Spleen (tissue), 11 donors: ENCODE data around the gene NPPA. TPM values are rescaled to one million over a fixed set of nuclear protein-coding genes. Genes with fewer than 3 reads are reported as not detected.
A peak's percentile ranks its signal among the peaks of the same experiment; 100 is the strongest.

ENCODE experiments used
- DNase-seq: peaks from one replicate; pipeline ENCODE4 v3.0.0-alpha.2; 2020
- H3K27ac ChIP-seq, 8 donors: fragments of 200-600 bp; sonication (generic) in 7 of 8; 1 replicate in 4 of 8; 2 replicates in 4 of 8; pipeline versions ENCODE4 v1.5.0 to v1.8.0; 2016 to 2021; ENCODE audit warnings: inconsistent platforms in 4 of 8, mild to moderate bottlenecking in 4 of 8, moderate library complexity in 1 of 8
- H3K27me3 ChIP-seq, 7 donors: fragments of 200-600 bp; sonication (generic) in 6 of 7; replicated peaks in 1 of 7; 1 replicate in 4 of 7; 2 replicates in 3 of 7; pipeline versions ENCODE4 v1.5.0 to v1.8.0; 2016 to 2021; ENCODE audit warnings: inconsistent platforms in 3 of 7, mild to moderate bottlenecking in 1 of 7
- H3K36me3 ChIP-seq, 6 donors: fragments of 200-600 bp; sonication (generic) in 5 of 6; 1 replicate in 4 of 6; 2 replicates in 2 of 6; pipeline versions ENCODE4 v1.5.0 to v1.8.0; 2016 to 2021; ENCODE audit warnings: inconsistent platforms in 2 of 6
- H3K4me1 ChIP-seq, 6 donors: fragments of 200-600 bp; sonication (generic) in 5 of 6; 1 replicate in 3 of 6; 2 replicates in 3 of 6; pipeline versions ENCODE4 v1.5.0 to v1.8.0; 2016 to 2021; ENCODE audit warnings: inconsistent platforms in 3 of 6
- H3K4me3 ChIP-seq, 8 donors: fragments of 200-600 bp; sonication (generic) in 7 of 8; 1 replicate in 4 of 8; 2 replicates in 4 of 8; pipeline versions ENCODE4 v1.5.0 to v1.8.0; 2016 to 2021; ENCODE audit warnings: inconsistent platforms in 4 of 8, mild to moderate bottlenecking in 4 of 8, moderate library complexity in 2 of 8
- H3K9me3 ChIP-seq, 8 donors: fragments of 200-600 bp; sonication (generic) in 7 of 8; 1 replicate in 4 of 8; 2 replicates in 4 of 8; pipeline versions ENCODE4 v1.5.0 to v1.8.0; 2016 to 2021; ENCODE audit warnings: inconsistent platforms in 4 of 8
- POLR2A ChIP-seq, 3 donors: fragments of 450-650 bp; IDR thresholded peaks; one replicate each; pipeline ENCODE4 v1.5.1; 2017; ENCODE audit warnings: antibody characterized with exemption in 3 of 3, mild to moderate bottlenecking in 1 of 3
- POLR2AphosphoS5 ChIP-seq, 3 donors: sonication (generic); formaldehyde crosslinking; IDR thresholded peaks; one replicate each; pipeline ENCODE4 v1.5.1; 2017; ENCODE audit warnings: antibody characterized with exemption in 3 of 3
- WGBS, 5 donors: extraction: QIAGEN DNeasy Blood & Tissue Kit in 3 of 5; methylation state at CpG; one replicate each; pipeline versions ENCODE4 v1.1.5 to v1.1.7; 2013 to 2018; 5-methylcytosine and 5-hydroxymethylcytosine counted together
- intact Hi-C: fragments of 100-400 bp; cut with DNase I; formaldehyde crosslinking; loops from one replicate; pipeline ENCODE4 v1.15.0; 2023; ENCODE audit warnings: low total_unique reads
- polyA plus RNA-seq, 3 donors: library from polyadenylated mRNA; stranded (reverse); fragments of 200-250 nt; gene quantifications; one replicate each; pipeline ENCODE4 v1.2.1, GENCODE V29; 2013
- total RNA-seq, 7 donors: library from RNA; depleted of rRNA in 3 of 7; stranded (reverse); fragments of >200 nt in 3 of 7; fragmentation: NEBNext Ultra II Directional in 4 of 7; extraction: Animal tissue kit (Norgen Biotek cat#: 25700) in 4 of 7; gene quantifications; one replicate each; pipeline versions ENCODE4 v1.1.0 to v1.2.1, GENCODE V29; 2016 to 2021
- TF ChIP-seq, protein P1 (sequence below), 11 experiments: fragments of 200-600 bp in 7 of 11; fragments of 450-650 bp in 4 of 11; sonication (generic) in 4 of 11; IDR thresholded peaks in 8 of 11; conservative IDR thresholded peaks in 3 of 11; 1 replicate in 7 of 11; 2 replicates in 4 of 11; pipeline versions ENCODE4 v1.4.0 to v1.8.0; 2016 to 2021; ENCODE audit warnings: antibody characterized with exemption in 11 of 11, inconsistent platforms in 4 of 11, mild to moderate bottlenecking in 1 of 11
- donor health status: healthy with polysubstance abuse.
- donor health status: DM: no; HTN: no; CAD: no; lungs with moderate emphysema.
- donor health status: DM: no; HTN: no; CAD: no.
- donor health status: Bipolar disorder and iron deficiency.
- donor health status: healthy.
- donor health status: DM: no; HTN: no; CAD: no.
- donor health status: DM: yes; HTN: yes; CAD: no.

Gene NPPA
- total and polyA plus RNA-seq, 10 donors, result 0.22 to 2.9 (median 1.4) TPM; not detected in 6

DNA sequence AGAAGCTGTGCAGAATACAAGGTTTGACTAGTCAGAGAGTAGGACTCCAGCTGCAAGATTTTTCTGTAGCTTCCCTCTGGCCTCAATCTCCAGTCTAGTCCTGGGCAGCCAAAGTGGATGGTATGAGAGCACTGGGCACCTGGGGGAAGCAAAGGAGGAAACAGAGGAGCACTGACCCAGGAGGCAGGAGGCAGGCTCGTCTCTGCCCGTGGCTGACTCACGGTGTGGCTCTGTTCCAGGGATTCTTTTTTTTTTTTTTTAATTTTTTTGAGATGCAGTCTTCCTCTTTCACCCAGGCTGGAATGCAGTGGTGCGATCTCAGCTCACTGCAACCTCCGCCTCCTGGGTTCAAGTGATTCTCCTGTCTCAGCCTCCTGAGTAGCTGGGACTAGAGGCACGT, 15.3 kb upstream of the NPPA start:
- intact Hi-C loops, result no loop called here
- peaks cover 0 to 6% (median 4%) of the 10 kb centered on the region in 6 donors for H3K4me1 ChIP-seq
- TF ChIP-seq POLR2AphosphoS5 (IDR thresholded peaks at IDR 0.05) (no peak), POLR2A (IDR thresholded peaks at IDR 0.05) (no peak)
- TF ChIP-seq, protein P1, sequence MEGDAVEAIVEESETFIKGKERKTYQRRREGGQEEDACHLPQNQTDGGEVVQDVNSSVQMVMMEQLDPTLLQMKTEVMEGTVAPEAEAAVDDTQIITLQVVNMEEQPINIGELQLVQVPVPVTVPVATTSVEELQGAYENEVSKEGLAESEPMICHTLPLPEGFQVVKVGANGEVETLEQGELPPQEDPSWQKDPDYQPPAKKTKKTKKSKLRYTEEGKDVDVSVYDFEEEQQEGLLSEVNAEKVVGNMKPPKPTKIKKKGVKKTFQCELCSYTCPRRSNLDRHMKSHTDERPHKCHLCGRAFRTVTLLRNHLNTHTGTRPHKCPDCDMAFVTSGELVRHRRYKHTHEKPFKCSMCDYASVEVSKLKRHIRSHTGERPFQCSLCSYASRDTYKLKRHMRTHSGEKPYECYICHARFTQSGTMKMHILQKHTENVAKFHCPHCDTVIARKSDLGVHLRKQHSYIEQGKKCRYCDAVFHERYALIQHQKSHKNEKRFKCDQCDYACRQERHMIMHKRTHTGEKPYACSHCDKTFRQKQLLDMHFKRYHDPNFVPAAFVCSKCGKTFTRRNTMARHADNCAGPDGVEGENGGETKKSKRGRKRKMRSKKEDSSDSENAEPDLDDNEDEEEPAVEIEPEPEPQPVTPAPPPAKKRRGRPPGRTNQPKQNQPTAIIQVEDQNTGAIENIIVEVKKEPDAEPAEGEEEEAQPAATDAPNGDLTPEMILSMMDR (IDR thresholded peaks at IDR 0.05 in 8 of 11, conservative IDR thresholded peaks at IDR 0.05 in 3 of 11), result no peak
- no peak overlapping the region for H3K4me3 ChIP-seq
- 35 to 51% (median 39%) methylated on average over 6 of the region's 6 CpGs for WGBS, 5 donors
- peaks cover 0 to 63% (median 26%) of the 10 kb centered on the region in 7 donors for H3K27me3 ChIP-seq
- no peak for DNase-seq
- H3K9me3 ChIP-seq, result no peaks in the 10 kb centered on the region
- H3K36me3 ChIP-seq, result no peaks in the 10 kb centered on the region
- no peak overlapping the region for H3K27ac ChIP-seq

DNA sequence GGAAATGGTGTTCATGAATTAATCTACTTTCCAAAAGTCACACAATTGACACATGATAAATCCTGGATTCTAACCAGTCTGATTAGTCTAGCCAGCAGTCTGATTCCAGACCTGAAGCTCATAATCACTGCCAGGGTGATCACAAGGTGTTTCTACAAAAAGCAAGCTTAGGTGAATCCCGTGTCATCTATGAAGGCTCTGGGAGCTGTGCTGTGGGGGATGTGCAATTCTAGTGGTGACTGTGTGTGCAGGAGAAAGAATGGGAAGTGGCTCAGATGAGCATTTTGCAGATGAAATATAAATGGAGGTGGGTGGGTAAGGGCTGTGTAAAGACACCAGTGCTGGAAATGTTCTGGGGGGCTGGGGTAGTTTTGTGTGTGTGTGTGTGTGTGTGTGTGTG, 13.0 kb upstream of the NPPA start:
- WGBS, 5 donors, result 50 to 79% (median 56%) methylated on average over 1 of the region's 1 CpG
- intact Hi-C loops, result no loop called here
- Histone ChIP-seq H3K4me1 (peaks cover 0 to 6% (median 4%) of the 10 kb centered on the region in 6 donors), H3K36me3 (no peaks in the 10 kb centered on the region), H3K27me3 (peaks cover 0 to 85% (median 40%) of the 10 kb centered on the region in 7 donors), H3K27ac (no peak overlapping the region), H3K4me3 (no peak overlapping the region), H3K9me3 (no peaks in the 10 kb centered on the region)
- TF ChIP-seq, protein P1 (IDR thresholded peaks at IDR 0.05 in 8 of 11, conservative IDR thresholded peaks at IDR 0.05 in 3 of 11), result no peak
- DNase-seq, result no peak

DNA sequence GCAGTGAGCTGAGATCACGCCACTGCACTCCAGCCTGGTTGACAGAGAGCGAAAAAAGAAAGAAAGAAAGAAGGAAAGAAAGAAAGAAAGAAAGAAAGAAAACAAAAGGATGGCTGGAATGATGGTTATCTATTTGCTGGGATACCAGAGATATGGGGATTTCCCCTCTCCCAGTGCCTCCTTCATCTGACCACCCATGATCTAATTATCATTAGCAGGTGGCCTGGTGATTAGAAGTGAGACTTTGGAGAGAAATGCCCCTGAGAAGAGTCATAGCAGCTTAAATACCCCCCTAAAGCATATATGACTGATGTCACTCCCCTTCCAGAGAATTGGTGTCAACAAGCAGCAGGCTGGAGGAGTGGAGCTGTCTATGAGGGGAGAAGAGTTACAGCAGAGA, 12.5 kb upstream of the NPPA start:
- no peaks in the 10 kb centered on the region for H3K9me3 ChIP-seq
- peaks cover 0 to 6% (median 4%) of the 10 kb centered on the region in 6 donors for H3K4me1 ChIP-seq
- DNase-seq, result no peak
- no peak overlapping the region for H3K27ac ChIP-seq
- H3K36me3 ChIP-seq, result no peaks in the 10 kb centered on the region
- TF ChIP-seq, protein P1 (IDR thresholded peaks at IDR 0.05 in 8 of 11, conservative IDR thresholded peaks at IDR 0.05 in 3 of 11), result no peak
- TF ChIP-seq POLR2A (IDR thresholded peaks at IDR 0.05) (no peak), POLR2AphosphoS5 (IDR thresholded peaks at IDR 0.05) (no peak)
- no peak overlapping the region for H3K4me3 ChIP-seq
- intact Hi-C loops, result no loop called here
- H3K27me3 ChIP-seq, result peaks cover 0 to 82% (median 40%) of the 10 kb centered on the region in 7 donors
- 52 to 83% (median 72%) methylated on average over 1 to 2 of the region's 2 CpGs for WGBS, 5 donors

DNA sequence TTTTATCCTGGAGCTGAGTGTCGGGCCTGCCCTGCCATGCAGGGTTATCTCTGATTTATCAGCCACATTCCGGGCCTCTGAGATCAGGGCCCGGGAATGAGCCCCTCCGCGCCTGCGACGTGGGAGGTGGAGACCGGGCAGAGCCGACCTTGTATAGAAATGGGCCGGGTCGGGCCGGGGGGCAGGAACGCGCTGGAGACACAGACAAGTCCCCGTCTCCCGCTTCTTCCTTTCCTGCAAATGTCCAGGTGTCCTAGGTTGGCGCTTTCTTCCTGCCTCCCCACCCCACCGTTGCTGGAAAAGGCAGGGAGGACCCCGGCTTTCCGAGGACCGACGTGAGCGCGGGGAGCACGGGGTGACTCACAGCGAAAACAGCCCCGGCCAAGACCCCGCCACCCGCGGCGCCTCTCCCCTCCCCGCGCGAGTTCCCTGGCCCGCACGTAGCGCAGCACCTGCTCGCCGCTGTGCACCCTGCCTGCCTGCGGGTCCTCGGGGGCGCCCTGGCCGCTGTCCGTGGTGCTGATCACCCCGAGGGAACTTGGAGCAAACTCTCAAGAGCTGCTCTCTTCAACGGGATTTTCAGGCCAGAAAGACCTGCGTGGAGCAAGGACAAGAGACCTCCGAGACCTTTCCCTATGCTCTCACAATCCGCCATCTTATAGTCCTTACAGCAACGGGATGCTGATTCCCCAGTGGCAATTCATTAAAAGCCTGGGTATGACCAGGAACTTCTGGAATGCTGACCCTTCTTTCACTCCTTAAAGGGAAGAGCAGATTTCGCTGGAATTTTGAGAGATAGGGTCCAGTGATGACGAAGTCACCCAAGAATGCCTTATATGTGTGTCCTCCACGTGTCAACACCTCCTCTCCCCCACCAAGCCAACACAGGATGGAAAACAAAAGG, 11.6 kb upstream of the NPPA start:
- TF ChIP-seq POLR2AphosphoS5 (IDR thresholded peaks at IDR 0.05), result peak in 1 of 3 donors; percentile 59
- TF ChIP-seq, protein P1 (IDR thresholded peaks at IDR 0.05 in 8 of 11, conservative IDR thresholded peaks at IDR 0.05 in 3 of 11), result peak in 3 of 11 experiments; percentile 10 to 51 (median 21)
- no peak for TF ChIP-seq POLR2A (IDR thresholded peaks at IDR 0.05)
- H3K27ac ChIP-seq, result no peak overlapping the region
- DNase-seq, result peak; percentile 85
- no peak overlapping the region for H3K4me3 ChIP-seq
- peaks cover 0 to 6% (median 4%) of the 10 kb centered on the region in 6 donors for H3K4me1 ChIP-seq
- intact Hi-C loops, result no loop called here
- peaks cover 0 to 90% (median 40%) of the 10 kb centered on the region in 7 donors for H3K27me3 ChIP-seq
- no peaks in the 10 kb centered on the region for H3K9me3 ChIP-seq
- no peaks in the 10 kb centered on the region for H3K36me3 ChIP-seq
- WGBS, 5 donors, result 4 to 9% (median 7%) methylated on average over 33 to 53 of the region's 53 CpGs
